ENCODE results near the gene ZBTB7B.

- TF ChIP-seq, protein P1, sequence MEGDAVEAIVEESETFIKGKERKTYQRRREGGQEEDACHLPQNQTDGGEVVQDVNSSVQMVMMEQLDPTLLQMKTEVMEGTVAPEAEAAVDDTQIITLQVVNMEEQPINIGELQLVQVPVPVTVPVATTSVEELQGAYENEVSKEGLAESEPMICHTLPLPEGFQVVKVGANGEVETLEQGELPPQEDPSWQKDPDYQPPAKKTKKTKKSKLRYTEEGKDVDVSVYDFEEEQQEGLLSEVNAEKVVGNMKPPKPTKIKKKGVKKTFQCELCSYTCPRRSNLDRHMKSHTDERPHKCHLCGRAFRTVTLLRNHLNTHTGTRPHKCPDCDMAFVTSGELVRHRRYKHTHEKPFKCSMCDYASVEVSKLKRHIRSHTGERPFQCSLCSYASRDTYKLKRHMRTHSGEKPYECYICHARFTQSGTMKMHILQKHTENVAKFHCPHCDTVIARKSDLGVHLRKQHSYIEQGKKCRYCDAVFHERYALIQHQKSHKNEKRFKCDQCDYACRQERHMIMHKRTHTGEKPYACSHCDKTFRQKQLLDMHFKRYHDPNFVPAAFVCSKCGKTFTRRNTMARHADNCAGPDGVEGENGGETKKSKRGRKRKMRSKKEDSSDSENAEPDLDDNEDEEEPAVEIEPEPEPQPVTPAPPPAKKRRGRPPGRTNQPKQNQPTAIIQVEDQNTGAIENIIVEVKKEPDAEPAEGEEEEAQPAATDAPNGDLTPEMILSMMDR (IDR thresholded peaks at IDR 0.05) = no peak
- no peak for TF ChIP-seq ZFX (IDR thresholded peaks at IDR 0.05; ENCODE audit: borderline replicate concordance)
These were observed 1.3 kb upstream of the ZBTB7B start for GRCh38 chr1:155001425-155001674.
